Limb (tissue), 2 donors: Measurements from ENCODE around the gene ATP11B.

Experiments used
- DNase-seq, 2 donors: peaks; one replicate each; pipeline ENCODE4 v3.0.0-alpha.2; 2016; ENCODE audit errors: extremely low spot score in 2 of 2

The ATP11B gene

DNA sequence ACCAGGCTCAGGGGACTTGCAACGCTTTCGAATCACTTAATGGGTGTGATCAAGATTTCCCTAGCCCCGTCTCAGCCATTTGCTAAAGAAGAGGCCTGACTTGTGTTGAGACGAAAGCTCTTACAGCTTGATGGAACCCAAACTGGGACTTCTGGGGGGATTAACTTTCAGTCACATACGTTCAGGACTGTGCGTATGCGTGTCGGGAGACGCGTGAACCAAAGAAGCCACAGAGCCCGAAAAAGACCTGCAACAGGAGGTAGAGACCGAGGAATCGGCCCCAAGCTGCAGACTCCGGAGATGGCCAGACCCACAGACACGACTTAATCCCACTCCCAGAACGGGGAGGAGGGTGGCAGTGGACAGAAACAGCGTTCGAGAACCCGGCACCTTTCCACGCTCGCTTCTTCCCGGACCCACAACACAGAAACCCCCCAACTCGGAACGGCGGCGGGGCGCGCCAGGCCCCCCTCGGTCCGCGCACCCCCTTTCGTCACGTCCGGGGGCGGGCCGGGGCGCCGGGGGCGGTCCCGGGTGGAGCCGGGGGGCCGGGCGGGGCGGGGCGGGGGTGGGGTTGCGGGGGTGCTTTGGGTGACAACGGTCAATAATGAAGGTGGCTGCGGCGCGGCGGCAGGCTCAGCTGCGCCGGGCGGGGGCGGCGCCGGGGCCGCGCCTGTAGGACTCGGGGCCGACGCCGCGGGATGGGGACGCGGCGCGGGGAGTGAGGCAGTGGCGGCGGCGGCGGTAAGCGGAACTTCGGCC lies at the start of gene ATP11B:
Gene ATP11B, plus strand, starts transcription at position 604 of the 762 bp plus-strand sequence. CDS start 256 bp downstream, outside the sequence.
- peak; percentile 71 to 92 for DNase-seq

DNA sequence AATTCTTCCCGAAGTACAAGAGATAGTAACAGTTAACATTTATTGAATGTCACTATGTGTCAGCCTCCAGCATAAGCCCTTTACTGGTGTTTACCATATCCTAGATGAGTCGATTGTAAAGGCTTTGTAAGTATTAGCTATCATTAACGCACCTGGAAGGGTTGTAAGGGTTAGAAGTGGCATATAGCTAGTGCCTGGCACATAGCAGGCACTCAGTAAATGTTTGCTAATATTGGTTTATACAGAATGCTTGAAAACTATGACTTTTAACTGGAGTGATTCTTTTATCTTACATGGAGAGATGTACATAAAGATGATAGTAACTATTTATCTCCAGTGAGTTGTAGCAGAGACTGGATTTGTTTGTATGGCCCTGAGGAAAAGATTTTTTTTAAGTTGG lies 46.3 kb upstream of the ATP11B start:
- no peak for DNase-seq

GRCh38 chr3:182755308-182755707 lies 38.0 kb upstream of the ATP11B start:
- no peak for DNase-seq

DNA sequence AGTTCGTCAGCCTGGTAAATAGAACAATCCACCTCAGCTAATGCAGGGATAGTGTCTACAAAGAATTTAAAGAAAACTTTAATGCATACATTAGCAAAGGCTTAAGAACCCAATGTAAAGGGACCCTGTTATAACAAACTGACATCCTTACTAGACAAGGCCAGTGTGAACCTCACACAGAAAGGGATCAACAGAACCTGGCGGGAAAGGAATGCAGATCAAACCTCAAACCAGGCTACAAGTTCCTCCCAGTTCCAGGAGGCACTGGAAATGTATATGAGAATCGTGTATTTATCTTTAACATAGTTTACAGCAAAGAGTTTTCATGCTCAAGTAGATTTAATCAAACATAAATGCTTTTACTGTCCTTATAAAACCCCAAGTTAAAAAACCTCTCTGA lies 37.6 kb upstream of the ATP11B start:
- DNase-seq: no peak

- DNase-seq: no peak
Measured at GRCh38 chr3:182760576-182761164, 32.6 kb upstream of the ATP11B start.

DNA sequence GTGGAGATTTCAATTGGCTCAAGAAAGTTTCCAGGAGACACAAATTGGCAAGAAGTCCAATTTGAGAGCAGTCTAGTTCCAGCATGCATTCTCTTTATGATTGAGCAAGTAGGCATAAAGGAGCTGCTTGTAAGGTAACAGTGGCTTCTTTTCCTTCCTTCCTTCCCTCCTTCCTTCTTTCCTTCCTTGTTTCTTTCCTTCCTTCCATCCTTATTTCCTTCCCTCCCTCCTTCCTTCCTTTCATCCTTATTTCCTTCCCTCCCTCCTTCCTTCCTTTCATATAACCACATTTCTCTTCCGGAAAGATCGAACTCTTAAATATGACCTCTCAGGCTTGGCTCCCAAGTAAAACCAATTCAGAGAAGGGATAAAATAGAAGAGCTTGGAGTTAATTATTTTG lies 29.4 kb upstream of the ATP11B start:
- no peak for DNase-seq

GRCh38 chr3:182765287-182765686 lies 28.0 kb upstream of the ATP11B start:
- no peak for DNase-seq

- no peak for DNase-seq
Measured at GRCh38 chr3:182766099-182766498, 27.2 kb upstream of the ATP11B start.

DNA sequence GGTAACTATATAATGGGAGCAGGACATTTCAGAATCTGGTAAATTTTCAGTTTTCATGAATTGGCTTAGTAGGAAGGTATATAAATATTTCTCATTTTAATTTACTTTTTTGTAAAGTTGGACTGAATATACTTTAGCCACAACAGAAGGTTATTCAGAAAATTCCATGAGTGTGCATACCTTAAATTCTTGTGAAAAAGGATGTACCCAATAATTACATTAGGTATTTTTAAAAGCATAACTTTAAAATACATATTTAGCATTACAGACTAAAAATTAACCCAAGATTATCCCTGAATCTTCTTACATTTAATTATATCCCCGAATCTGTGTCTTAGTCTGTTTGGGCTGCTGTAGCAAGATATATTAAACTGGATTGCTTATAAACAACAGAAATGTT lies 24.9 kb upstream of the ATP11B start:
- DNase-seq: no peak

- no peak for DNase-seq
Measured at GRCh38 chr3:182769673-182770072, 23.6 kb upstream of the ATP11B start.

DNA sequence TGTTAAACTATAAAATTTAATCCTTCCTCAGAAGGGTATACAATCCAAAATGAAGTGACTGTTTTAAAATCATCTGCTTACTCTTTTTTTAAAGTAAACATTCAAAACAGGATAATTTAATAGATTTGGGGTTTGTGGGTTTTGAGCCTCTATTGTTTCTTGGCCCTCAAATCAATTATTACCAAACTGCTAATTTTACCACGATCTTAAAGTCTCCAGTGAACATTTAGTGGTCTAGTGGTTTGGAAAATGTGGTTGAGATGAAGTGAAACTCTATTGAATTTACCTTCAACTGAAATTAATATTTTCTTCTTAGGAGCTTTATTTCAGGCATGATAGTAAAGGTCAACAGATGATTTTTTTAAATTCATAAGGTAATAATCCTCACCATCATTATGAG lies 11.2 kb upstream of the ATP11B start:
- DNase-seq: no peak

DNA sequence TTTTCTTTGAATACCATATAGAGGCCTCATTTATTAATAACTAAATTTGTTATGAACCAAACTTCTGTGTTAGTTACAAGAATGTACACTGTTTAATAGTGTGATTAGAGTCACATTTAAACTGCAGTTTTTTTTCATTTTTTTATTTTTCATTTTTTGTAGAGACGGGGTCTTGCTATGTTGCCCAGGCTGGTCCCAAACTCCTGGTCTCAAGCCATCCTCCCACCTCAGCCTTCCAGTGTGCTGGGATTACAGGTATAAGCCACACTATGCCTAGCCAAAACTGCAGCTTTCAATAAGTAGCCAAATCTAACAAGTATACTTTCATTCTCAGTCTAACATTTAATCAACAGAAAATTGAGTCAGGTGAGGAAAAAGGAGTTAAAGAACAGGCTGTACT lies 10.2 kb upstream of the ATP11B start:
- DNase-seq: no peak

- DNase-seq: no peak
Measured at GRCh38 chr3:182784542-182784941, 8.8 kb upstream of the ATP11B start.

GRCh38 chr3:182785142-182785541 lies 8.2 kb upstream of the ATP11B start:
- no peak for DNase-seq

GRCh38 chr3:182785756-182786155 lies 7.5 kb upstream of the ATP11B start:
- no peak for DNase-seq

- no peak for DNase-seq
Measured at GRCh38 chr3:182786564-182787196, 6.6 kb upstream of the ATP11B start.

DNA sequence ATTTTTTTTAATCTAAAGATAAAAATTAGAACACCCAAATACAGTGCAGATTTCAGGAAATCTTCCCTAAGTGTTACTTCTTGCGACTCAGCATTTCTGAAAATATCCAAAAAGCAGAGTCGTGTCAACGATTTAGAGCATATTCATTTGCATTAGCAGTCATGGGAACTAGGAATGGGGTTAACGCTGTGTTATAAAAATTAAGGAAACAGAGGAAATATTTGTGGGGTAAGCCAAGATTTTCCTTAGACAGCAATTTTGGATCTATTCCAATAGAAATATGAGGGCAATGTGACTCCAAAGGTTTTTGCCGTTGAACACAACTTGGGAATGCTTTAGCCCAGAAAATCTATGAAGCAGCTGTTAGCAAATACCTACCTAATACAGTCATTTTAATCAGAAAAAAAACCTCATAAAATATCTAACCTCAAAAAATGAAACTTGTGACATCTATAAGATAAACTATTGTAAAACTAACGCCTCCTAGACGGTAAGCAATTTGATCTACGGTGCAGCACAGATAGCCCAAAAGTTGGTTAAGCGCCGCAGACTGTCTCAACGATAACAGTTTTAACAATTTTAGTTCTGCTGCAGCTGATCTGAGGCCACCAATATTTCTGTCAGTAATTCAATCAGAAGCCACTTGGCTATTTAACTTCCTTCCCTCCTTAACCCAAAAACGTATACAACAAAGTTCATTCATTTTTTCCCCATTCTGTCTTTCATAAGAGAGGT lies 5.8 kb upstream of the ATP11B start:
- peak in 1 of 2 donors; percentile 39 for DNase-seq

- no peak for DNase-seq
Measured at GRCh38 chr3:182789371-182789770, 3.9 kb upstream of the ATP11B start.

DNA sequence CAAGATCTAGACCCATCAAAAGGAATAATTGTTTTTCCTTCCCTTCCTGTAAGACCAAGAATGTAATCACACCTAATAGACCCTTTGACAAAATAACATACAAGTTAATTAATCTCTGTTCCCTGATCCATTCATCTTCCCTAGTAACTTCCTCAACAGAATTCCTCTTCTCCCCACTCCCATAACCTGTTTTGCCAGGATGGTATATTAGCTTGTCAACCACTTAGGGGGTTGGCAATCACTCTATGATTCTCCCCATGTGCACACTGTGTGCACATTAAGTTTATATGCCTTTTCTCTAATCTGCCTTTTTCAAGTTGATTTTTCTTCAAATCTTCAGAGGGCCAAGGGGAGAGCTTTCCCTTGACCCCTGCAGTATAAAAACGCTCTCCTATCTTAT lies 2.7 kb upstream of the ATP11B start:
- DNase-seq: no peak

DNA sequence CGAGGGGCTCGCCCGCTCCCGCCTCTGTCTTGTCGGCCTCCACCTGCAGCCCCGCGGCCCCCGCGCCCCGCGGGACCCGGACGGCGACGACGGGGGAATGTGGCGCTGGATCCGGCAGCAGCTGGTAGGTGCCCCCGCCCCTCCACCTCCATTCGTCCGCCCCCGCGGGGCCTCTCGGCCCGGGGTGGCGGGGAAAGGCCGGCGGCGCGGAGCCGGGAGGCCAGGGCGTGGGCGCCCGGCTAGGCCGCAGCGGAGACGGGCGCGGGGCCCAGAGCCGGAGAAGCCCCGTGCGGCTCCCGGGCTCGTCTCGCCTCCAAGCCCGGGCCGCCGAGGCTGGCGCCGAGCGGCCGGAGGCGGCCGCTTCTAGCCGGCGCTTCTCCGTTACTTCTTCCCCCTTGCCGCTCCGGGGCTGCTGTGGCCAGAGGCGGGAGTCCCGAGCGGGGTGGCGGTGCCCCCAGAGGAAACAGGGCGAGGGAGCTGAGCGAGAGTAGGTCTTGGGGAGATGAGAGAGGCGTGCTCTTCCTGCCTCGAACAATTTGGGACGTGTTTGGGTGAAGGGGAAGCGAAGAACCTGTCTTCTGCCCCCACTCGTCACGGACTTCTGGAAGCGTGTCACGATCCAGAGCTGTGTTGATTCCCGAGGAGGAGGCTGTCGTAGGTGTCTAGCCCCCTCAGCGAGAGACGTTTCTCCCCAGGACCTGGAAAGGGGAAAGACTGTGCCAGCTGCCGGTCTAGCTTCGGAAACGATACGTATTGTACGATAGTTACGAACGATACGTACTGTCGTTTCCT lies 555 bp downstream of the ATP11B start:
- DNase-seq: peak; percentile 33 to 73
